Stimulated activated CD8-positive, alpha-beta memory T cell treated with anti-CD3 and anti-CD28 coated beads, Interleukin-4, amount 100 ng/mL, for 4 hours (primary cell): ENCODE data around the gene RER1.
"Not testable (repeated sequence)": the region's sequence is repeated elsewhere in the genome, so short reads cannot be mapped to it uniquely, and the experiment has no call there.

ENCODE experiments used
- DNase-seq, 2 donors: peaks; one replicate each; pipeline ENCODE4 v3.0.0-alpha.2; 2020; ENCODE audit warnings: low read depth in 2 of 2, low spot score in 1 of 2

The RER1 gene

DNA sequence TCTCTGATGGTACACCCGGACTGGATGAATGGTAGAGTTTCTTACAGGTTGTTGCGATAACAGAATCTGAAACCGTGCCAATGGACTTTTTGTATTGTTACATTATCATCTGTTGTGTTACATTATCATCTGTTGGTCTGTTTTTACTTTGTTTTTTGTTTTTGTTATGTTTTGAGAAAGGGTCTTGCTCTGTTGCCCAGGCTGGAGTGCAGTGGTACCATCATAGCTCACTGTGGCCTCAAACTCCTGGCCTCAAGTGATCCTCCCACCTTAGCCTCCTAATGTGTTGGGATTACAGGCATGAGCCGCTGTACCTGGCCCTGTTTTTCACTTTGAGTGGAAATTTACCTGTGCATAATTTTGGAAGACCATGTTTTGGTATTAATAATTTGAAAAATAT lies 30.9 kb downstream of the RER1 start:
- DNase-seq, result no peak

DNA sequence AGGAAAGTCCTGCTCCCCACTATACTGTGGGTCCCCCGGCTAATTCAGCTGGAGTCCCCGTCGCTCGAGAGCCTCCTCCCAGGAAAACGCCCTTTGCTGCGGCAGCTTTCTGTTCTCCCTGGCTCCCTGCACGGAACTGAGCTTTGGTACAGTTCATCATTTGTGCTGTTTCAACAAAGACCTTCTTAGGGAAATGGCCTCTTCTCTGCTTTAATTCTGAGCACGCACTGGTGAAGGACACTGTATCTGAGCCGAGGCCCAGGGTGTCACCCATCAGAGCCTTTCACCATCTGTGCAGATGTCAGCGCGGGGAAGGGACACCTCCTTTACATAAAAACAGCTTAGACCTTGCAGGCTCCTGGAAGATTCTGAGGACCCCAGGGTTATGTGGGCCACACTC lies 34.3 kb downstream of the RER1 start:
- no peak for DNase-seq

DNA sequence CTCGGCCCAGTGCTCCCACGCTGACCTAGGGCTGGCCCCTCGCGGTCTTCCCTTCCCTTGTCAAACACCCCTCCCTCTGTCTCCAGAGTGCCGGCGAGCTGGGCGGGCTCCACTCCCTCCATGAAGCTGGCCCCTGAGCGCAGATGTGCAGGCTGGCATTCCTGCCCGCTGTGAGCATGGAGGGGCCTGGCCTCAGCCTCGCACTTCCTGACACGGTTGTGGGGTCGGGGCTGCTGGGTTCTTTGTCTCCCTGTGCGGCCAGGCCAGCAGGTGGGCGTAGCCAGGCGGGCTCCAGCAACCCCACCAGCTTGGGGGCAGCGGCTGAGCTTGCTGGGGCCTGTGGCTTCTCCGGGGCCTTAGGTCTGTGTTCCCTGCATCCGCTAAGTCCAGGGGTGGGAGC lies 34.9 kb downstream of the RER1 start:
- no peak for DNase-seq

DNA sequence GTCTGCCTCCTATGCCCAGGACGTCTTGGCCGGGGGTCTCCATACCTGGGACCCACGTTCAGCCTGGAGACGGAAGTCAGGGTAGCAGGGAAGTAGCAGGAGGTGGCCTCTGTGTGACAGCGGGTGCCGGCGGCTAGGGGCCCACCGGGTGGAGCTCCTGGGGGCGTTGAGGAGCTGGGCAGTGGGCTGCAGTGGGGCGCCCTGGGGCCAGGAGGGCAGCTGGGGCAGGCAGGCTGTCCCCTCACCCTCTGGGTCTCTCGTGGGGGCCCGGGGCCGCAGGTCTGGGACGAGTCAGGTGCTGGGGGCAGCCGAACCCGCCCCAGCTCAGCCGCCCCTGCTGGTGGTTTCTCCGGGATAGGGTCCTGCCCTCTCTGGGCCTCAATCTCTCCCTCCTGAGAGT lies 35.4 kb downstream of the RER1 start:
- no peak for DNase-seq

DNA sequence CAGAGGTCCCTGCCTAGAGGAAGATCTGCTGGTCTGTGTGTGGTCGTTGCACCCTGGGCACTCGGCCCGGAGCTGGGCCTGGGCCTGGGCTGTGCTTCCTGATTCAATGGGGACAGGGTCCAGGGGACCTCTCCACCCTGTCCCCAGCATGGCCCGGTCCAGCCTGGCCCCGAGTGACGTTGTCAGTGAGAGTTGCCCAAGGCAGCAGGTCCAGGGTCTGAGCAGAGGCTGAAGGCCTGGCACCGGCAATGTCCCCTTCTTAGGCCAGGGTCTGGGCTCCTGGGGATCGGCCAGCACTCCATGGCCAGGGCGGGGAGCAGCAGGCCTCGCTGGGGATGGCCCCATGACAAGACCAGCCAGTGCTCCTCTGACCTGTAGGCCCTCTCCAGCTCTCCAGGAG lies 36.3 kb downstream of the RER1 start:
- DNase-seq, result no peak

DNA sequence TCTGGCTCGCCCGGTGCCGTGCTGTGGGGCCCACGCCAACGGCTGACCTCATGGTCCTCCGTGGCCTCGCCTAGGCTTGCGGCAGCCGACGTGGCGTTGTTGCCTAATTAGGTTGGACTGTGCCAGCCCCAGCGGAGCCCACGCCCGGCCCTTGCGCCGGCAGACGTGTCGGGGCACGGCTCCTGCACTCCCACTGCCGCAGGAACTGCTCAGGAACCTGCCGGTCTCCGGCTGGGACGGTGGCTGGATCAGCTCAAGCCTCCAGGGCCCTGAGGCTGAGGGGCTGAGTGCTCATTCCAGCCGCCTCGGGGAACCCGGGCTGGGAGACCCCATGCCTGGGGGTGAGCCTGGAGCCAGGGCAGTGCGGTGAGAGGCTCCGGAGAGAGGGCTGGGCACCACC lies 36.8 kb downstream of the RER1 start:
- no peak for DNase-seq

DNA sequence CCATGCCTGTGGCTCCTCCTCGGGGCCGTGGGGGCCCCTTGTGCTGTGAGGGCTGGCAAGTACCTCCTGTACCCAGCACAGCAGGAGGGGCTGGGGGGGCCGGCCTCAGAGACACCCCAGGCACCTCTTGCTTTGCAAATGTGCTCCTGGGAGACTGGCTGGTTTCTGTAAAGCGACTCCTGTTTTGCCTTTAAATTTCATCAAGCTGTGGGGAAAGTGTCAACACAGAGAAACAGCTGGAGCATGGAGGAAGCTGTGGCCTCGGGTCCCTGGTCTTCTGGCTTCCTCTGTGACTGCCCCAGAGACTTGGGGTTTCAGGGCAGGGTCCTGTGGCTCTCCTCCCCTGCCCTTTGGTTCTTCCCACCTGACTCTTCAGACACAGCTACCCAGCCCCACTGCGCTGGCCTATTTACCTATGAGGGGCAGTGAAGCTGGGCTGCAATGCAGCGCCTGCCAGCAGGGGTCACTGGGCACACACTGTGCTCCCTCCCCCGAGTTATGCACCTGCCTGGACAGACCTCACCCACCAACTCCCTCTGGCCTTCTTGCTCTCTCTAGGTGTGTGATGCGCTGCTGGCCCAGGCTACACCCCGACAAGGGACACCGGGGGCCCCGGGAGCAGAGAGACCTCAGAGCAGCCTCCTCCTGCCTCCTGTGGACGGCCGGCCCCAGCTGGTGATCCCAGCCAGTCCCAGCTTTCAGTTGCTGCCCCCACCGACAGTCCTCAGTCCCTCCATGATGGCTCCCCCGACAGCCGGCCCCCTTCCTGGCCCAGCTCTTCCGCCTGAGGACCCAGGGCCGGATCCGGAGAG lies 38.3 kb downstream of the RER1 start:
- DNase-seq, result no peak

DNA sequence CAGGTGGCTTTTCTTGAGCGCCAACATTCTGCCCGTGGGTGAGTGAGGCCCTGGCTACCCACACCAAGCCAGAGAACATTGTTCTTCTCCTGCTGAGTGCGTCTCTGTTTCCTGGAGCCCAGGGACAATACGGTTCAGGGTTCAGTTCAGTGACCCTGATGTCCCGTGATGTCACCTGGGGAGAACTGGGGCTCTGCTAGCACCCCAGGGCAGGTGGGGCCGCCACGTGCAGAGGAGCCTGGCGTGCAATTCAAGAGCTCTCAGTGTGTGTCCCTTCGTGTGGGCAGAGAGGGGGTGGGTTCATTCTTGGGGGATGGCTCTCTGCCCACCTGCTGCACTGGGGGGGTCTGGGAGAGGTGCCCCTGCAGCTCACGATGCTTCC lies 38.9 kb downstream of the RER1 start:
- DNase-seq, result no peak

DNA sequence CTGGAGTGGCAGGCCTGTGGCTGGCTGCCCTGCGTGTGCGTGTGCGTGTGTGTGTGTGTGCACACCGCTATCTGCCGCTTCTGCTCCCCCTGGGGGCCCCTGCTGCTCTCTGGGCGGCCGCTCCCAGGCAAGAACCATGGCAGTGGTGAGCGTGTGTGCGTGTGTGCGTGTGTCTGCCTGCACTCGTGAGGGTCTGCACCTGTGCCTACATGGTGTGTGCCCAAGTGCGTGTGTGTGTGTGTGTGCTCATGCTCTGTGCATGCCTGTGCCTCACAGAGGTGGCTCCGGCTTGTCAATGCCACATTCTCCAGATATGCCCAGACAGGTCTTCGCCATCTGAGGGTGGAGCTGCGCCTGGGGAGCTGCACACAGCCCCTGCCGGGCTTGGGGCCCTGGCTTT lies 39.5 kb downstream of the RER1 start:
- DNase-seq, result no peak

DNA sequence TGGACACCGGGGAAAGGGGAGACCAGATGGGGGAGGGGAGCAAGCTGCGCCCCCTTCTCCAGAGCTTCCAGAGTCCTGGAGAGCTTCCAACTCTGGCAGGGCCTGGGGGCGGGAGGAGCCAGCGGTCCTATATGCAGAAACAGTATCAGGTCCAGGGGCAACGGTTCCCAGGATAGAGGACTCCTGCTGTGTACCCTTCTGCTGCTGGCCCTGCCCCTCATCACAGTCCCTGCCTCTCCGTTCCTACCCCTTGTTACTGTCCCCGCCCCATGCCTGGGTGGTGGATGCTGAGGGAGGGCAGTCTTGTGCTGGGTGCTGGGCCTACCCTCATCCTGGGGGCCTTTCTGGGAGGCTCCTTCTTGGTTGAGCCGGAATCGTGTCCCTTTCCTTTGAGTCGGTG lies 39.9 kb downstream of the RER1 start:
- no peak for DNase-seq

DNA sequence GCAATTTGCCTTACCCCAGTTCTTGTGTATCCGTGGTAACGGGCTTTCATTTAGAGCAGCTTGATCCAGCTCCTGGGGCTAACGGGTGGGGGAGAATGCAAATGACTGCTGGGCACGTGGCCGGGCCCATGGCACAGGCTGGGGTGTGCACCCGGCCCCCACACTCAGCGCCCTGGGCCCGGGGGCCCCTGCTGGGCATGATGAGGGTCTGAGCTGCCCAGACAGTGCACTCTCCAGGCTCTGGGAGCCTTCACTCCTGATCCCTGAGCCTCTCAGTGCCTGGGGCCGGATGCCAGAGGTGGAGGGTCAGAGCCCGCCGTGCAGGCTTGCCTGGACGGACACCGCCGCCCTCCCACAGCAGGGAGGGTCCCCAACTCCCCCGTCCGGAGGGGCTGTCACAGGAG lies 40.8 kb downstream of the RER1 start:
- DNase-seq, result no peak

DNA sequence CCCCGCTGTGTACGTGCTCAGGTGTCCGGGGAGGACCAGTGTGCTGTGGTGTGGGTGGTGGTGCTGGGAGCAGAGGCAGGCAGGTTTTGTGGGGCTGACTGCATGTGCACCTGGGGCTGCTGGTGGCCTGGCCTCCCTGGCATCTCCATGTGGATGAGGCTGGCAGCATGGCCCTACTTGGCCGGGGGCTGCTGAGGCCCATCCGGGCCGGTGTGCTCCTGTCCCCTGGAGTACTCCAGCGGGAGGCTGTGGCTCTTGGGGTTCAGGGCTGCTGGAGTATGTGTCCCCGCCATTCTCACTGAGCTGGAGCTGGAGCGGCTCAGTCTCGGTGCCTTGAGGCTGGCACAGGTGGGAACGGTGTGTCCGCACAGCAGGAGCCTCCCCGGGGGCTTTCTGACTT lies 41.6 kb downstream of the RER1 start:
- no peak for DNase-seq

DNA sequence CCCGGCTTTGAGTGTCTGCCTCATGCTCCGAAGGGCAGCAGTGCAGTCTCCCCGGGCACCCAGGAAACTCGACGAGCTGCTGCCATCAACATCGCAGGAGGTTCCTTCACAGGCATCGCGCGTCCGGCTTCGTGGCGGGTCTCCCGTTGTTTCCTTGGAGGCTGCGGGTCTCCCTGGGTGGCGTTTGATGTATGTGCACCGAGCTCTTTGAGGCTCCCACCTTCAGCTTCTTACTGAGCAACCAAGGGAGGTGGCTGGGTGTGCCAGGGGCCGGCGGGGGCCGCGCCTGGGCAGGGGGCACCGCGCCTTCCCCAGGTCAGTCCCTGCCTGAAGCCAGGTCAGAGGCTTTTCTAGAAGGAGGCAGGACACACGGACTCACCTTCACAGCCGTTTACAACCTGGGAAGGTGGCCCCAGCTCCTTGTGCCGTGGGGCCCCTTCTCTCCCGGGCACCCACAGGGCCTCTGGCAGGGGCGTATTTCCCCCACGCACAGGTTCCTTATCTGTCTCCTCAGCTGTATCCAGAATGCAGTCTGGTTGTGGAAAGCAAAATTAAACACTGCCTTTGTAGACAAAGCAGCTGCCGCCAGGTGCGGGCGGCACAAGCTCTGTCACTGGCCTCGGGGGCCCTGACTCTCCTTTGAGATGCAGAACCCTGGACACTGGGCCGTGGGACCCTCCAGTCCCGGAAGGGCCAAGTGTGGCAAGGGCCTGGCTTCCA lies 42.5 kb downstream of the RER1 start:
- DNase-seq, result no peak

DNA sequence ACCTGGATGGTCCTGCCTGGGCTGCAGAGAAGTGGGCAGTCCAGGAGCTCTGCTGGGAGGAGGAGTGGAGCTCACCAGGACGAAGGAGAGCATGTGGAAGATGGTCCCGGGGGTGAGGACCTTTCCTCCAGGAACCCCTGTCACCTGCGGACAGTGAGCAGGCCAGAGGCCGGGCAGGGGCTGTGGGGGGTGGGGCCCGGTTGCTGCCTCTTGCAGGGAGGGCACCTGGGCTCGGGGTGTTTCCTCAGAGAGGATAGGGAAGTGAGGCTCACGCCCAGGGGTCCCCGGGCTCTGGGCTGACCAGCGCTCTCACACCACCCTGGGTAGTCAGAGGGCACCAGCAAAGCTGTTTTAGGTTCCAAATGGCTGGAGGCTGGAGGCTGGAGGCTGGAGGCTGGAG lies 43.5 kb downstream of the RER1 start:
- no peak for DNase-seq

DNA sequence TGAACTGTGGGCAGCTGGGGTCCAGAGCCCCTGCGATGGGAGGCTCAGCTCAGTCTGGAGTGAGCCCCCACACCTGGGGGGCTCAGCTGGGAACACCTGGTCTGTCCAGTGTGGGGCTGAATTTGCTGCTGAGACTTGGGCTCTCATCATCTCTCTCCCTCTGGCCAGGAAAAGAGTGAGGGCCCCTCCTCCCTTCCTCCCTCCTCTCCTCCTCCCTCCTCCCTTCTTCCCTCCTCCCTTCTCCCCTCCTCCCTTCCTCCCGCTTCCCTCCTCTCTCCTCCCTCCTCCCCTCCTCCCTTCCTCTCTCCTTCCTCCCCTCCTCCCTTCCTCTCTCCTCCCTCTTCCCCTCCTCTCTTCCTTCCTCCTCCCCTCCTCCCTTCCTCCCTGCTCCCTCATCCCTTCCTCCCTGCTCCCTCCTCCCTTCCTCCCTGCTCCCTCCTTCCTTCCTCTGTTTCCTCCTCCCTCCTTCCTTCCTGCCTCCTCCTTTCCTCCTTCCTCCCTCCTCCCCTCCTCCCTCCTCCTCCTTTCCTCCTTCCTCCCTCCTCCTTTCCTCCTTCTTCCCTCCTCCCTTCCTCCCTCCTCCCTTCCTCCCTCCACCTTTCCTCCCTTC lies 44.2 kb downstream of the RER1 start:
- no peak for DNase-seq

DNA sequence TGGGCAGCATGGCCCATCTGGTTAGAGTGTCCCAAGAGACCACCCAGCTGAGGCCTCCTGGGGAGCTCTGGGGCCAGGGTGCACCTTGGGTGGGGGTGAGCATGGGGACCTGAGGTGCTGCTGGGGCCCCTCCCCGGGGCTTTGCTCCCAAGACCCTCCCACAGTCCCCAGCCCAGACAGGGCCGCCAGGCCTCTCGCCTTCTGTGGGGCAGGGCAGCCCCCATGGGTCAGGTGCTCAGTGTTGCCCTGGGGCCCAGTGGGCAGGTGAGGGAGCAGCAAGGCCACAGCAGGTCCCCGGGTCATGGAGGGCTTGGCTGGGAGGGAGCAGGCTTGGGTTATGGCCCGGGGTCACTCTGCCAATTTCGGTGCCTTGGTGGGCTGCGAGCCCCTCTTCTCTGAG lies 45.2 kb downstream of the RER1 start:
- no peak for DNase-seq

DNA sequence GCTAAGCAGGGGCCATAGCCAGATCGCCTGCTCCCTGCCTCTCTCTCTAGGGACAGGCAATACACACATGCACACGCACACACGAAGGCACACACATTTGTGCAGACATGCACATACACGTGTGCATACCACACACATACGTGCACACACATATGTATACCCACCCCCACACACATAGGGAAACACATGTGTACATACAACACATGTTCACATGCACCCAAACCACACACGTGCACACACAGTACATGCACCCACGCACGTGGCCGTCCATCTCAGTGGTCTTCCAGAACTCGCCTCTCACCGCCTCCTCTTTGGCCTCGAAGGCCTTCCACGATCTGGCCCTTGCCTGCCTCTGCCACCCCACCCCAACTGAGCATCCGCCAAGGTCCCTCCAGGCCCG lies 46.0 kb downstream of the RER1 start:
- DNase-seq, result no peak

DNA sequence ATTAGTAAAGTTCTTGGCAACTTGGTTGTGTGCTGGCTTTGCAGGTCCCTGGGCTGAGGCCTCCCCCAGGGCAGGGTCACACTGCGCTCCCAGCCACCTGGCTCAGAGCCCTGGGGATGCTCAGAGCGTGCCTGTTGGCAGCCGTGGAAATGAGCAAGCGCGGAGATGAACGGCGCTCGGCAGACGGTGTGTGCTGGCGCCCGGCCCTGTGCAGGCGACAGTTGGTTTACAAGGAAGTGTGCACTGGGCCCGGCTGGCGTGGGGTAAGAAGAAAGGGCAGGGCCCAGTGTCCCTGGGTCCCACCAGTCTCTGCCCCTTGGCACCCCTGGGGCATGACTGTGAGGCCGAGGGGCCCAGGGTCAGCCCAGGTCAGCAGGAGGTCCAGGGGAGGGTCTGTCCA lies 46.4 kb downstream of the RER1 start:
- DNase-seq, result no peak

DNA sequence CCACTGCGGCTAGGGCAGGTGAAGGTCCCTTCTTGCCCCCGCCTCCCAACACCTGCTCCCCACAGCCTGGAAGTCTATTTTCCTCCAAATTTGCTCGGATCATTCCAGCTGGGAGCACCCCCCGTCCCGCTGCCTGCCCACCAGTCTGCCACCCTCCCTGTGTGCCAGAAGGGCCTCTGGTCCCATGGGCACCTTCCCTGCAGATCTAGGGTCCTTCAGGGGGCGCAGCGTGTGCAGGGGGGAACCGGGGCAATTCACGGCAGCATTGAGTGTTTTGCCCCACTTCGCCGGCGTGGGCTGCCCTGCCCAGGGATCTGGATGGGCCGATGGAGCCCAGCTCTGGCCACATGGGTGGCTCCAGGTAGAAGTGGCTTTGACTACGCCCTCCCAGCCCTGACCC lies 47.0 kb downstream of the RER1 start:
- no peak for DNase-seq

DNA sequence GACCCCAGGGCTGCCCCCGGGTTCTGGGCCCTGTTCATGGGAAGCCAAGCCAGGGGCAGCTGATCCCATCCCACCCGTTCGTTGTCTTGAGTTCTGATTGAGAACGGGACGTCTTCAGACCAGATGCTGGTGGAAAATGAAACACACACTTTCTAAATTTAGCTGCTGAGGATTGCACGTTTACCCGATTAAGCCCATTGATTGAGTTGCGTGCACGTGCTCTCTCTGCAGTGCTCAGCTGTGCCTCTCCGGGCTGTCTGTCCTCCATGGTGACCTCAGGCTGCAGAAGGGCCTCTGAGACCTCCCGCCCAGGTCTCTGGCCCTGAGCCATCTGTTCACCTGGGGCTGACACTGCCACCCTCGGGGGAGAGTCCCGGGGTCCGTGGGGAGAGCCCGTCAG lies 47.7 kb downstream of the RER1 start:
- DNase-seq, result no peak

DNA sequence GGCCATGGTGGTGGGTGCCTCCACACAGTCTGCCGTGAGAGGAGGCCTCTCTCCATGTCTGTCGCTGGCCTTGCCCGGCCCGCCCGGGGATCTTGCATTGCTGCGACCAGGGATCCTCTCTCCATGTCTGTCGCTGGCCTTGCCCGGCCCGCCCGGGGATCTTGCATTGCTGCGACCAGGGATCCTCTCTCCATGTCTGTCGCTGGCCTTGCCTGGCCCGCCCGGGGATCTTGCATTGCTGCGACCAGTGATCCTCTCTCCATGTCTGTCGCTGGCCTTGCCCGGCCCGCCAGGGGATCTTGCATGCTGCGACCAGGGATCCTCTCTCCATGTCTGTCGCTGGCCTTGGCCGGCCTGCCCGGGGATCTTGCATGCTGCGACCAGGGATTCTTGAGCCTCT lies 48.7 kb downstream of the RER1 start:
- DNase-seq, result not testable (repeated sequence)

DNA sequence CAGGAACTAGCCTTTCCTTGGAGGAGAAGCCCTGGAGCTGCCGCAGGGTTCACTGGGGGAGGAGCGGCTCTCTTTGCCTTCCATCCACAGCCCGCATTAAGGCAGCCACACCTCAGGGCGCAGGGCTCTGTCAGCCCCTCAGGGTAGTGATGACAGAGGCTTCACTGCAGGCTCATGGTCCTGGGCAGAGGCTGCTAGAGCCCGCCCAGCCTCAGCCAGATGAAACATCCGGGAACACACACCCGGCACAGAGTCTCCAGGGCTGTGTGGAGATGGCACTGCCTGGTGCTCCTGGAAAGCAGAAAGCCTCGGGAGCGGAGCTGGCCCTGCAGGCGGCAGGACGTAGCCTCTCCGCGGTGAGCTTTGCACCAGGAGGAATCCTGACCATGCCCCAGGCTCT lies 50.1 kb downstream of the RER1 start:
- no peak for DNase-seq

DNA sequence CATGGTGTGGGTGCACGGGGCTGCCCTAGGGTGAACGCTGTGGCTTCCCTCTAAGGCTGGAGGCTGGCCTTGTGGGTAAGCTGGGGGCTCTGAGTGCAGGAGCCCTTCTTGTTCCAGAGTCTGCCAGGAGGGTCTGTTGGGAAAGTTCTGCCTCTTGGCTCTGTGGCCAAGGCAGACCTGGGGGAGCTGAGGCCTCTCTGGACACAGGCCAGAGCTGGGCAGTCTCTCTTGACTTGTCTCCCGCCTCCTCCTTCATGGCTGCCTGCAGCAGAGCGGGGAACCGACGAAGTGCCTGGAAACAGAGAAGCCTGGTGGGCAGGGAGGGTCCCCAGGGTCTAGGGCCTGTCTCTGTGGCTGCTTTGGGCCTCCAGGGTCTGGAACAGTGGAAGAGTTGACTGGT lies 51.0 kb downstream of the RER1 start:
- no peak for DNase-seq
